Fibroblast of skin of scalp (primary cell): ENCODE results near the gene RBM23. TPM values are rescaled to one million over a fixed set of nuclear protein-coding genes. Genes with fewer than 3 reads are reported as not detected.
"Not testable (repeated sequence)": the region's sequence is repeated elsewhere in the genome, so short reads cannot be mapped to it uniquely, and the experiment has no call there.

Experiments
- DNase-seq: peaks from one replicate; pipeline ENCODE4 v3.0.0-alpha.2; 2013
- polyA plus RNA-seq, 2 experiments: library from polyadenylated mRNA; unstranded; fragments of 120-200 nt; gene quantifications; one replicate each; pipeline ENCODE4 v1.2.1, GENCODE V29; 2013; ENCODE audit not compliant: insufficient read length in 2 of 2

The RBM23 gene
- 48.3 TPM for polyA plus RNA-seq (2013, experiment 1 of 2; ENCODE audit: insufficient read length)
- 48.9 TPM for polyA plus RNA-seq (2013, experiment 2 of 2; ENCODE audit: insufficient read length)

GRCh38 chr14:22918804-22919600, at the start of gene RBM23:
TSS of gene RBM23 (minus strand) at chr14:22919149.
- DNase-seq, result peak; percentile 100

GRCh38 chr14:22966783-22967269, 47.9 kb upstream of the RBM23 start:
- no peak for DNase-seq

GRCh38 chr14:22965916-22966782, 47.2 kb upstream of the RBM23 start:
- DNase-seq, result not testable (repeated sequence)

- no peak for DNase-seq
Measured at GRCh38 chr14:22962061-22962676, 43.2 kb upstream of the RBM23 start.

- no peak for DNase-seq
Measured at GRCh38 chr14:22955702-22956569, 37.0 kb upstream of the RBM23 start.

GRCh38 chr14:22952418-22952817, 33.5 kb upstream of the RBM23 start:
- DNase-seq, result no peak

- not testable (repeated sequence) for DNase-seq
Measured at GRCh38 chr14:22951795-22952194, 32.8 kb upstream of the RBM23 start.

GRCh38 chr14:22945642-22946041, 26.7 kb upstream of the RBM23 start:
- DNase-seq, result no peak

- peak; percentile 55 for DNase-seq
Measured at GRCh38 chr14:22939684-22940083, 20.7 kb upstream of the RBM23 start.

GRCh38 chr14:22935156-22935555, 16.2 kb upstream of the RBM23 start:
- no peak for DNase-seq

- no peak for DNase-seq
Measured at GRCh38 chr14:22932146-22932545, 13.2 kb upstream of the RBM23 start.

GRCh38 chr14:22929961-22930364, 11.0 kb upstream of the RBM23 start:
- no peak for DNase-seq

- peak; percentile 100 for DNase-seq
Measured at GRCh38 chr14:22929104-22929960, 10.4 kb upstream of the RBM23 start, which contains the start of gene PRMT5. TSS of gene PRMT5 (minus strand) at chr14:22929376. CDS start at chr14:22929361, 15 bp downstream.

- DNase-seq, result no peak
Measured at GRCh38 chr14:22928237-22929103, 9.5 kb upstream of the RBM23 start.

GRCh38 chr14:22926316-22926715, 7.4 kb upstream of the RBM23 start:
- DNase-seq, result no peak

GRCh38 chr14:22925513-22925912, 6.6 kb upstream of the RBM23 start:
- DNase-seq, result no peak

GRCh38 chr14:22923746-22924145, 4.8 kb upstream of the RBM23 start:
- DNase-seq, result no peak

GRCh38 chr14:22922294-22922693, 3.3 kb upstream of the RBM23 start:
- DNase-seq, result no peak

- no peak for DNase-seq
Measured at GRCh38 chr14:22920697-22921096, 1.7 kb upstream of the RBM23 start.

- no peak for DNase-seq
Measured at GRCh38 chr14:22919601-22919921, 612 bp upstream of the RBM23 start.
